Thyroid gland (tissue), 4 donors: ENCODE data around the gene LDLRAD4. TPM values are rescaled to one million over a fixed set of nuclear protein-coding genes. Genes with fewer than 3 reads are reported as not detected.
"Not testable (repeated sequence)": the region's sequence is repeated elsewhere in the genome, so short reads cannot be mapped to it uniquely, and the experiment has no call there.

Experiments
- DNase-seq, 2 donors: peaks; one replicate each; pipeline ENCODE4 v3.0.0-alpha.2; 2019
- H3K27ac ChIP-seq, 3 donors: fragments of 200-600 bp; sonication (generic); 1 replicate in 2 of 3; 2 replicates in 1 of 3; pipeline ENCODE4 v1.5.1; 2016 to 2019; ENCODE audit warnings: mild to moderate bottlenecking in 1 of 3, moderate library complexity in 1 of 3
- H3K27me3 ChIP-seq: fragments of 200-600 bp; sonication (generic); one replicate; pipeline ENCODE4 v1.5.1; 2019
- H3K36me3 ChIP-seq, 2 donors: fragments of 200-600 bp; sonication (generic); one replicate each; pipeline ENCODE4 v1.5.1; 2016 to 2019
- H3K4me1 ChIP-seq, 2 donors: fragments of 200-600 bp; sonication (generic); one replicate each; pipeline ENCODE4 v1.5.1; 2017 to 2019
- H3K4me3 ChIP-seq, 3 donors: fragments of 200-600 bp; sonication (generic); replicated peaks in 1 of 3; 1 replicate in 2 of 3; 2 replicates in 1 of 3; pipeline ENCODE4 v1.5.1; 2016; ENCODE audit warnings: mild to moderate bottlenecking in 1 of 3
- H3K9me3 ChIP-seq: fragments of 200-600 bp; sonication (generic); one replicate; pipeline ENCODE4 v1.5.1; 2017
- POLR2A ChIP-seq, 2 donors: fragments of 450-650 bp; IDR thresholded peaks; one replicate each; pipeline ENCODE4 v1.6.1; 2017; ENCODE audit warnings: antibody characterized with exemption in 2 of 2, mild to moderate bottlenecking in 2 of 2, moderate library complexity in 1 of 2
- WGBS, 2 donors: methylation state at CpG; one replicate each; pipeline ENCODE4 v1.1.5; 2017; 5-methylcytosine and 5-hydroxymethylcytosine counted together
- intact Hi-C: fragments of 100-400 bp; cut with DNase I; formaldehyde crosslinking; loops from one replicate; pipeline ENCODE4 v1.15.1; 2023
- total RNA-seq, 4 donors: library from RNA; depleted of rRNA; stranded (reverse); fragments of >200 nt; gene quantifications; one replicate each; pipeline ENCODE4 v1.2.3, GENCODE V29; 2016
- TF ChIP-seq, protein P1 (sequence below), 6 experiments: fragments of 200-600 bp in 3 of 6; fragments of 450-650 bp in 3 of 6; sonication (generic) in 3 of 6; IDR thresholded peaks; one replicate each; pipeline ENCODE4 v1.5.1; 2016 to 2019; ENCODE audit warnings: antibody characterized with exemption in 6 of 6, mild to moderate bottlenecking in 2 of 6, inconsistent platforms in 1 of 6, moderate library complexity in 1 of 6

The LDLRAD4 gene
- total RNA-seq, 4 donors from 2014 or later = 23.7 to 35.7 (median 29.7) TPM

- Histone ChIP-seq H3K27me3 (no peaks in the 10 kb centered on the region), H3K27ac (no peak overlapping the region), H3K9me3 (no peaks in the 10 kb centered on the region), H3K4me3 (no peak overlapping the region), H3K4me1 (peaks cover 0 to 6% of the 10 kb centered on the region in 2 donors), H3K36me3 (no peaks in the 10 kb centered on the region)
- no peak for TF ChIP-seq POLR2A (IDR thresholded peaks at IDR 0.05)
- TF ChIP-seq, protein P1, sequence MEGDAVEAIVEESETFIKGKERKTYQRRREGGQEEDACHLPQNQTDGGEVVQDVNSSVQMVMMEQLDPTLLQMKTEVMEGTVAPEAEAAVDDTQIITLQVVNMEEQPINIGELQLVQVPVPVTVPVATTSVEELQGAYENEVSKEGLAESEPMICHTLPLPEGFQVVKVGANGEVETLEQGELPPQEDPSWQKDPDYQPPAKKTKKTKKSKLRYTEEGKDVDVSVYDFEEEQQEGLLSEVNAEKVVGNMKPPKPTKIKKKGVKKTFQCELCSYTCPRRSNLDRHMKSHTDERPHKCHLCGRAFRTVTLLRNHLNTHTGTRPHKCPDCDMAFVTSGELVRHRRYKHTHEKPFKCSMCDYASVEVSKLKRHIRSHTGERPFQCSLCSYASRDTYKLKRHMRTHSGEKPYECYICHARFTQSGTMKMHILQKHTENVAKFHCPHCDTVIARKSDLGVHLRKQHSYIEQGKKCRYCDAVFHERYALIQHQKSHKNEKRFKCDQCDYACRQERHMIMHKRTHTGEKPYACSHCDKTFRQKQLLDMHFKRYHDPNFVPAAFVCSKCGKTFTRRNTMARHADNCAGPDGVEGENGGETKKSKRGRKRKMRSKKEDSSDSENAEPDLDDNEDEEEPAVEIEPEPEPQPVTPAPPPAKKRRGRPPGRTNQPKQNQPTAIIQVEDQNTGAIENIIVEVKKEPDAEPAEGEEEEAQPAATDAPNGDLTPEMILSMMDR (IDR thresholded peaks at IDR 0.05) = no peak
- 75 to 77% methylated on average over 11 to 17 of the region's 17 CpGs for WGBS, 2 donors
- intact Hi-C loops = no loop called here
- DNase-seq = no peak
These were observed 253.5 kb downstream of the LDLRAD4 start for GRCh38 chr18:13471971-13472628.

GRCh38 chr18:13473751-13474150 lies 255.2 kb downstream of the LDLRAD4 start:
- Histone ChIP-seq H3K4me1 (peaks cover 0 to 6% of the 10 kb centered on the region in 2 donors), H3K4me3 (no peak overlapping the region), H3K27me3 (no peaks in the 10 kb centered on the region), H3K27ac (no peak overlapping the region), H3K36me3 (no peaks in the 10 kb centered on the region), H3K9me3 (no peaks in the 10 kb centered on the region)
- DNase-seq = no peak
- 96% methylated on average over 6 of the region's 6 CpGs for WGBS, 2 donors
- TF ChIP-seq, protein P1 (IDR thresholded peaks at IDR 0.05) = no peak
- no peak for TF ChIP-seq POLR2A (IDR thresholded peaks at IDR 0.05)
- intact Hi-C loops = no loop called here

DNA sequence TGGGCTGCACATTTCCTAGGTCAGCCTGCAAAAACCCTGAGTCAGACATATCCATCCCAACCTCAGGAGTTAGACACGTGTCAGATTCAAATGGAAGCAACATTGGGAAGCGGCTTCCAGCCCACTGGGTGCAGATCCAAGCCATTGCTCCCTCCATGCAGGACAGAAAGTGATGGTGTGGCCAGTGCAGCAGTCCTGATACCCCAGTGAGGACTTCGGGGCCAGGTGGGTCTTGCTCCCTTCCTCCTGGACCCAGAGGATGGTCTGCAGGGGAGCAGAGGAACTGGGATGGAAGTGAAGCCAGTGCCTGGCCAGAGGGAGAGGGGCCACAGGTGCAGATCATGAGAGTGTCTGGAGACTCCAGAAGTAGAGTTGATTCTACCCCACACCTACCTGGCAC lies 255.8 kb downstream of the LDLRAD4 start:
- H3K4me3 ChIP-seq = no peak overlapping the region
- TF ChIP-seq, protein P1 (IDR thresholded peaks at IDR 0.05) = no peak
- no peak for TF ChIP-seq POLR2A (IDR thresholded peaks at IDR 0.05)
- no peak overlapping the region for H3K27ac ChIP-seq
- H3K27me3 ChIP-seq = no peaks in the 10 kb centered on the region
- DNase-seq = no peak
- no peaks in the 10 kb centered on the region for H3K36me3 ChIP-seq
- no peaks in the 10 kb centered on the region for H3K9me3 ChIP-seq
- 97 to 100% methylated on average over 3 of the region's 3 CpGs for WGBS, 2 donors
- peaks cover 0 to 6% of the 10 kb centered on the region in 2 donors for H3K4me1 ChIP-seq
- intact Hi-C loops = no loop called here

GRCh38 chr18:13474907-13475545 lies 256.5 kb downstream of the LDLRAD4 start:
- no peak for DNase-seq
- Histone ChIP-seq H3K27ac (no peak overlapping the region), H3K9me3 (no peaks in the 10 kb centered on the region), H3K4me3 (no peak overlapping the region), H3K4me1 (peaks cover 0 to 6% of the 10 kb centered on the region in 2 donors), H3K27me3 (no peaks in the 10 kb centered on the region), H3K36me3 (no peaks in the 10 kb centered on the region)
- intact Hi-C loops = no loop called here
- 83 to 86% methylated on average over 6 of the region's 6 CpGs for WGBS, 2 donors
- TF ChIP-seq POLR2A (IDR thresholded peaks at IDR 0.05) = no peak

- H3K4me3 ChIP-seq, H3K27ac ChIP-seq, H3K36me3 ChIP-seq, H3K4me1 ChIP-seq, intact Hi-C loops, DNase-seq, H3K27me3 ChIP-seq, H3K9me3 ChIP-seq: not testable (repeated sequence)
- WGBS, 2 donors = 92 to 99% methylated on average over 4 of the region's 4 CpGs
These were observed 257.8 kb downstream of the LDLRAD4 start for GRCh38 chr18:13476312-13476711.

- Histone ChIP-seq H3K27me3 (no peaks in the 10 kb centered on the region), H3K9me3 (no peaks in the 10 kb centered on the region), H3K27ac (no peak overlapping the region), H3K4me3 (no peak overlapping the region), H3K36me3 (no peaks in the 10 kb centered on the region), H3K4me1 (peaks cover 0 to 3% of the 10 kb centered on the region in 2 donors)
- 84 to 91% methylated on average over 6 of the region's 6 CpGs for WGBS, 2 donors
- no peak for DNase-seq
- intact Hi-C loops = no loop called here
- TF ChIP-seq POLR2A (IDR thresholded peaks at IDR 0.05) = no peak
- TF ChIP-seq, protein P1 (IDR thresholded peaks at IDR 0.05) = no peak
These were observed 258.7 kb downstream of the LDLRAD4 start for GRCh38 chr18:13477147-13477683.
